Calu3 (cell line): ENCODE data around the gene U2AF1L4. TPM values are rescaled to one million over a fixed set of nuclear protein-coding genes. Genes with fewer than 3 reads are reported as not detected.

Experiments used
- BruUV-seq: library from RNA; stranded (reverse); fragments of 400-500 nt; replicated peaks from 2 replicates; lab custom pipeline; 2021; lab: Mats Ljungman, UMichigan
- CTCF ChIA-PET: fragments of 300-600 bp; sonication (Branson Sonifier 250); formaldehyde crosslinking; loops from one replicate; lab custom pipeline; 2022; ENCODE audit warnings: antibody characterized with exemption; lab: Charles Lee
- DNase-seq: peaks from one replicate; pipeline ENCODE4 v3.0.0; 2022
- H3K27ac Mint-ChIP-seq: one replicate; pipeline ENCODE4 v1.8.0; 2022; ENCODE audit warnings: mixed read lengths; ENCODE audit not compliant: unreplicated experiment
- H3K27me3 Mint-ChIP-seq: one replicate; pipeline ENCODE4 v1.8.0; 2022; ENCODE audit warnings: mixed read lengths; ENCODE audit not compliant: unreplicated experiment
- H3K36me3 Mint-ChIP-seq: one replicate; pipeline ENCODE4 v1.8.0; 2022; ENCODE audit warnings: mild to moderate bottlenecking, moderate library complexity, mixed read lengths; ENCODE audit not compliant: insufficient read depth, unreplicated experiment
- H3K4me1 Mint-ChIP-seq: one replicate; pipeline ENCODE4 v1.8.0; 2022; ENCODE audit warnings: mild to moderate bottlenecking, low read depth, mixed read lengths; ENCODE audit not compliant: unreplicated experiment
- H3K4me3 Mint-ChIP-seq: one replicate; pipeline ENCODE4 v1.8.0; 2022; ENCODE audit warnings: mild to moderate bottlenecking, low read depth, moderate library complexity, mixed read lengths; ENCODE audit not compliant: unreplicated experiment
- H3K9me3 Mint-ChIP-seq: one replicate; pipeline ENCODE4 v1.8.0; 2022; ENCODE audit warnings: low read depth, mixed read lengths; ENCODE audit not compliant: unreplicated experiment
- CTCF ChIP-seq: fragments of 200-600 bp; IDR thresholded peaks from one replicate; pipeline ENCODE4 v1.8.0; 2022; ENCODE audit warnings: antibody characterized with exemption; ENCODE audit not compliant: unreplicated experiment
- intact Hi-C: fragments of 100-400 bp; cut with micrococcal nuclease; formaldehyde crosslinking; loops from one replicate; pipeline ENCODE4 v1.10.0; 2022; ENCODE audit not compliant: unreplicated experiment
- total RNA-seq: library from RNA; stranded (reverse); gene quantifications from 2 replicates; pipeline ENCODE4 v1.2.3, GENCODE V29; 2022

The U2AF1L4 gene
- total RNA-seq, 1 experiment from 2014 or later = 16.2 TPM

GRCh38 chr19:35780717-35781116, 35.5 kb upstream of the U2AF1L4 start:
- peaks cover 8% of the 10 kb centered on the region for H3K4me1 Mint-ChIP-seq
- TF ChIP-seq CTCF = no peak
- CTCF ChIA-PET = no interaction called here
- no TSS peak for BruUV-seq
- intact Hi-C loops = no loop called here
- DNase-seq = no peak
- no peak overlapping the region for H3K27ac Mint-ChIP-seq
- H3K36me3 Mint-ChIP-seq = no peaks in the 10 kb centered on the region
- H3K9me3 Mint-ChIP-seq = no peaks in the 10 kb centered on the region
- H3K4me3 Mint-ChIP-seq = no peak overlapping the region
- no peaks in the 10 kb centered on the region for H3K27me3 Mint-ChIP-seq

GRCh38 chr19:35780058-35780457, 34.8 kb upstream of the U2AF1L4 start:
- no peak overlapping the region for H3K4me3 Mint-ChIP-seq
- intact Hi-C loops = no loop called here
- no peaks in the 10 kb centered on the region for H3K27me3 Mint-ChIP-seq
- no TSS peak for BruUV-seq
- TF ChIP-seq CTCF = no peak
- no peak for DNase-seq
- peaks cover 10% of the 10 kb centered on the region for H3K4me1 Mint-ChIP-seq
- H3K27ac Mint-ChIP-seq = no peak overlapping the region
- peaks cover 4% of the 10 kb centered on the region for H3K36me3 Mint-ChIP-seq
- H3K9me3 Mint-ChIP-seq = no peaks in the 10 kb centered on the region
- CTCF ChIA-PET = no interaction called here

- H3K4me3 Mint-ChIP-seq = no peak overlapping the region
- H3K36me3 Mint-ChIP-seq = peaks cover 11% of the 10 kb centered on the region
- no peaks in the 10 kb centered on the region for H3K27me3 Mint-ChIP-seq
- CTCF ChIA-PET = no interaction called here
- no peak for TF ChIP-seq CTCF
- DNase-seq = no peak
- no peaks in the 10 kb centered on the region for H3K9me3 Mint-ChIP-seq
- no TSS peak for BruUV-seq
- H3K4me1 Mint-ChIP-seq = peaks cover 20% of the 10 kb centered on the region
- no peak overlapping the region for H3K27ac Mint-ChIP-seq
- intact Hi-C loops = no loop called here
Measured at GRCh38 chr19:35779033-35779432, 33.8 kb upstream of the U2AF1L4 start.

GRCh38 chr19:35777961-35778360, 32.7 kb upstream of the U2AF1L4 start:
- Mint-ChIP-seq H3K4me3 (no peak overlapping the region), H3K4me1 (peaks cover 13% of the 10 kb centered on the region), H3K36me3 (peaks cover 11% of the 10 kb centered on the region), H3K9me3 (no peaks in the 10 kb centered on the region), H3K27me3 (no peaks in the 10 kb centered on the region), H3K27ac (no peak overlapping the region)
- intact Hi-C loops = no loop called here
- no peak for TF ChIP-seq CTCF
- BruUV-seq = no TSS peak
- DNase-seq = no peak
- CTCF ChIA-PET = interaction anchor here (0.7 to 0.8 kb wide), 2 partner anchors 15 to 32 kb away, joined by 3 to 4 read pairs; partner anchors contain the start of gene PSENEN
